Tibial artery (tissue), 4 donors: ENCODE measurements around the gene DDX20.
"Not testable (repeated sequence)": the region's sequence is repeated elsewhere in the genome, so short reads cannot be mapped to it uniquely, and the experiment has no call there.

Experiments
- DNase-seq, 2 donors: peaks; one replicate each; pipeline ENCODE4 v3.0.0-alpha.2; 2019
- H3K27ac ChIP-seq, 2 donors: fragments of 200-600 bp; sonication (generic) in 1 of 2; 1 replicate in 1 of 2; 2 replicates in 1 of 2; pipeline ENCODE4 v1.5.1; 2018 to 2019; ENCODE audit warnings: mild to moderate bottlenecking in 1 of 2
- H3K27me3 ChIP-seq, 2 donors: fragments of 200-600 bp; sonication (generic) in 1 of 2; one replicate each; pipeline versions ENCODE4 v1.5.1 to v1.6.0; 2016 to 2019
- H3K36me3 ChIP-seq, 3 donors: fragments of 200-600 bp; sonication (generic) in 2 of 3; one replicate each; pipeline ENCODE4 v1.5.1; 2016 to 2019; ENCODE audit warnings: mild to moderate bottlenecking in 2 of 3
- H3K4me1 ChIP-seq, 4 donors: fragments of 200-600 bp; sonication (generic) in 2 of 4; 1 replicate in 3 of 4; 2 replicates in 1 of 4; pipeline ENCODE4 v1.5.1; 2016 to 2019
- H3K4me3 ChIP-seq, 2 donors: fragments of 200-600 bp; sonication (generic) in 1 of 2; 1 replicate in 1 of 2; 2 replicates in 1 of 2; pipeline ENCODE4 v1.5.1; 2018 to 2019; ENCODE audit warnings: mild to moderate bottlenecking in 2 of 2
- H3K9me3 ChIP-seq, 3 donors: fragments of 200-600 bp; sonication (generic) in 1 of 3; one replicate each; pipeline ENCODE4 v1.5.1; 2016 to 2019
- intact Hi-C: fragments of 100-400 bp; cut with DNase I; formaldehyde crosslinking; loops from one replicate; pipeline ENCODE4 v1.15.0; 2023; ENCODE audit warnings: low total_unique reads
- TF ChIP-seq, protein P1 (sequence below), 2 experiments: fragments of 200-600 bp in 1 of 2; fragments of 450-650 bp in 1 of 2; IDR thresholded peaks; one replicate each; pipeline ENCODE4 v1.5.1; 2017 to 2019; ENCODE audit warnings: antibody characterized with exemption in 2 of 2, mild to moderate bottlenecking in 1 of 2, moderate library complexity in 1 of 2

Gene DDX20

DNA sequence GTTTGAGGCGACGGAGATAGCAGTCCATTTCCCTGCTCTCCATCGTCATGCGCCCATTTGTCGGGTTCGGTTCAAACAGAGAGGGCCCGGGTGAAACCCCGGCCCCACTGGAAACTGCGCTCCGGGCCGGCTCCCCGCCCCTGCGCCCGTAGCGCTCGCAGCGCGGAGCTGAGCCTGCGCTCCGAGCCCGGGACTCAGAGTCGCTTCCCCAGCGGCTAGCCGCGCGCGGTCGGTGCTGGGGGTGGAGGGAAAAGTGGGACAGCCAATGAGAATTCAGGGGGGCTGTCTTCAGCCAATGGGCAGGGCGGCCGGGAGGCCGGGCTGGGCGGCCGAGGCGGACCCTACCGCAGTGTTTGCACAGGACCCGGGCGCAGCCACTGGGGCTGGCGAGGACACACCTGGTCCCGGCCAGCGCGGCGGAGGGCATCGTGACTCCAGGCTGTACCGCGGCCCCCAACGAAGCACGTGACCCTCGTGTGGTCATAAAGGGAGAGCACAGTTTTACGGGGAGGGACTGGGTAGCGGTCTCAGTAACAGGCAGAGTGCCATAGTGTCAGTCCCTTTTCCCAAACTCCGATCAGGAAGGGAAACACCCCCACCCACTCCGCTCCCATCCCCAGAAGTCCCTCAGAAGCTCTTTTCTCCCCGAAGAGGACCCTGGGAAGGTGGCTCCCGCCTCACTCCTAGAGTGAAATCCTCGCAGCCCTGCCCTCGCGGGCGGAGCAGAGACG is 16.3 kb upstream of the DDX20 start, which contains the start of gene INKA2:
INKA2 (minus strand) TSS at position 202 of the 731 bp plus-strand sequence; CDS start at position 49, 153 bp downstream.
- peak; percentile 90 to 96 for DNase-seq
- TF ChIP-seq, protein P1, sequence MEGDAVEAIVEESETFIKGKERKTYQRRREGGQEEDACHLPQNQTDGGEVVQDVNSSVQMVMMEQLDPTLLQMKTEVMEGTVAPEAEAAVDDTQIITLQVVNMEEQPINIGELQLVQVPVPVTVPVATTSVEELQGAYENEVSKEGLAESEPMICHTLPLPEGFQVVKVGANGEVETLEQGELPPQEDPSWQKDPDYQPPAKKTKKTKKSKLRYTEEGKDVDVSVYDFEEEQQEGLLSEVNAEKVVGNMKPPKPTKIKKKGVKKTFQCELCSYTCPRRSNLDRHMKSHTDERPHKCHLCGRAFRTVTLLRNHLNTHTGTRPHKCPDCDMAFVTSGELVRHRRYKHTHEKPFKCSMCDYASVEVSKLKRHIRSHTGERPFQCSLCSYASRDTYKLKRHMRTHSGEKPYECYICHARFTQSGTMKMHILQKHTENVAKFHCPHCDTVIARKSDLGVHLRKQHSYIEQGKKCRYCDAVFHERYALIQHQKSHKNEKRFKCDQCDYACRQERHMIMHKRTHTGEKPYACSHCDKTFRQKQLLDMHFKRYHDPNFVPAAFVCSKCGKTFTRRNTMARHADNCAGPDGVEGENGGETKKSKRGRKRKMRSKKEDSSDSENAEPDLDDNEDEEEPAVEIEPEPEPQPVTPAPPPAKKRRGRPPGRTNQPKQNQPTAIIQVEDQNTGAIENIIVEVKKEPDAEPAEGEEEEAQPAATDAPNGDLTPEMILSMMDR (IDR thresholded peaks at IDR 0.05): peak in 1 of 2 experiments; percentile 4
- no peaks in the 10 kb centered on the region for H3K9me3 ChIP-seq
- intact Hi-C loops: loop anchor here (10.0 kb wide), 1 partner anchor 235 kb away; the partner anchor contains the start of genes ADORA3 and TMIGD3
- peak within 1 kb of the TSS; percentile 96 to 99 for H3K27ac ChIP-seq
- no peaks in the 10 kb centered on the region for H3K27me3 ChIP-seq
- peaks cover 0 to 39% (median 23%) of the 10 kb centered on the region in 4 donors for H3K4me1 ChIP-seq
- peaks cover 0 to under 1% (median 0%) of the 10 kb centered on the region in 3 donors for H3K36me3 ChIP-seq
- peak within 1 kb of the TSS; percentile 76 to 90 for H3K4me3 ChIP-seq

DNA sequence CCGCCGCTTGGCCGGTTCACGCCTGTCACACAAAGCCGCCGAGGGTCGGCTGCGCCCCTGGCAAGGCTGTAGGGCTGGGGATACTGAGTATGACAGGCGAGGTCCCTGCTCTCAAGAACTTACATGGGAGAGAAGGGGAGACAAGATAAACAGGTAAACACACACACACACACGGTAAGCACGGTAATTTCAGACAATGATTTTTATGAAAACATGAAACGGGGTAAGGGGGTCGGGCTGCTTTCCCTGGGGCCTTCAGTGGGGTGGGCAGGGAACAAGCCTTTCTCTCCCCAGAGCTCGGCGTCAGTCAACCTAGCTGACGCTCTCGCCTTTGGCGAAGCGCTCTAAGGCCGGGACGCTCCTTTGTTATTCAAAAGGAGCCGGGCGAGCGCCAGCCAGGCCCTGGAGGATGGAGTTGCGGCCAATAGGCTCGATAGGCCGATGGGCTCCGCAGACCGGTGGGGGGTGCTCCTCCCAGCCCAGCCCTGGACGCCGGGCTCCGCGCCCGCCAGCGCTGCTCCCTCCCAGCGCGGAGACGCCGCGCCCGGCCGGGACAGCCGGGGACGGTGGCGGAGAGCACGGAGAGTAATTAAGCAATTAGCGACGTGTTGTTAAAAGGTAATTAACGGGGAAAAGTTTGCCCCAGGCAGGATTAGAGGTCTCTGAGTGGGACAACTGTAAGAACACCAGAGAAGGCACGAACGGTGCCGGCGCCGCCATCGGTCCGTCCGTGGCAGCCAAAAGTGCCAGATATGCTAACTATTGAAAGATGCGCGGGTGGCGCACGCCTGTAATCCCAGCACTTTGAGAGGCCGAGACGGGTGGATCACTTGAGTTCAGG is 15.6 kb upstream of the DDX20 start:
- H3K4me1 ChIP-seq: peaks cover 0 to 32% (median 21%) of the 10 kb centered on the region in 4 donors
- no peaks in the 10 kb centered on the region for H3K27me3 ChIP-seq
- peak overlapping the region; percentile 96 to 99 for H3K27ac ChIP-seq
- no peaks in the 10 kb centered on the region for H3K36me3 ChIP-seq
- intact Hi-C loops: loop anchor here (10.0 kb wide), 1 partner anchor 235 kb away; the partner anchor contains the start of genes ADORA3 and TMIGD3
- peak overlapping the region; percentile 76 to 90 for H3K4me3 ChIP-seq
- H3K9me3 ChIP-seq: no peaks in the 10 kb centered on the region
- TF ChIP-seq, protein P1 (IDR thresholded peaks at IDR 0.05): no peak
- peak; percentile 72 to 91 for DNase-seq

DNA sequence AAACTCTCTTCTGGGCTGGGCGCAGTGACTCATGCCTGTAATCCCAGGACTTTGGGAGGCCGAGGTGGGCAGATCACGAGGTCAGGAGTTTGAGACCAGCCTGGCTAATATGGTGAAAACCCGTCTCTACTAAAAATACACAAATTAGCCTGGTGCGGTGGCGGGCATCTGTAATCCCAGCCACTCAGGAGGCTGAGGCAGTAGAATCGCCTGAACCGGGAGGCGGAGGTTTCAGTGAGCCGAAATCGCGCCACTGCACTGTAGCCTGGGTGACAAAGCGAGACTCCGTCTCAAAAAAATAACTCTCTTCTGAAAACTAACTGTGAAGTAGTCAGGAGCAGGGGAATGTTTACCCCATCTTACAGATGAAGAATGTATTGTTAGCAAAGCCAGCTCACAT is 13.4 kb upstream of the DDX20 start:
- peaks cover 0 to 15% (median 13%) of the 10 kb centered on the region in 4 donors for H3K4me1 ChIP-seq
- H3K27ac ChIP-seq, intact Hi-C loops, H3K9me3 ChIP-seq, H3K4me3 ChIP-seq, DNase-seq, H3K27me3 ChIP-seq, H3K36me3 ChIP-seq: not testable (repeated sequence)

DNA sequence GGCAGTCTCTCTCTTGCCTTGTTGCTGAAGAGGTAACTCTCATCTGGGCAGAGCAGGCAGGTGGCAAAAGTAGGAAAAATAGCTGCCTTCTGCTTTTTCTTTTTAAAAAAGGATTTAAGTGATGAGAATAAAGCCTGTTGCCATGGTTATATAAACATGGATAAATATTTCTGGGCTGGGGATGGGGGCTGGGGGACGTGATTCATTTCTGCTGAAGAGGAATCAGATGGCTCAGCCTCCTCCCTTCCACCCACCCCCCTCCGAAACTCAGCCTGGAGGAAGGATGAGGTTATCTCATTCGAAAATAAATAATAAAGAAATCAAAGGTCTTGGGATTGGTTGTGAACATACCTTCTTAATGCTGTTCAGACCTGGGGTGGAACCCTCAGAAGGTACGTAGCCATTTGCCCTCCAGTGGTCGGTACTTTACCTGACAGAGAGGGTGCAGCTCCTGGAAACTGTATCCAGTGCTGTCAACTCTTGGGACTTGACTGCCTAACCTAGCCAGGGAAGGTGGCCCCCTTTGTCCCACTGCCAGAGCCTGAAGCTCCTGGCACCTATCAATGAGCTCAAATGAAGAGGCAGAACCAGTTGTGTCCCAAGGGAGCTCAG is 12.7 kb upstream of the DDX20 start:
- no peak for DNase-seq
- no peaks in the 10 kb centered on the region for H3K36me3 ChIP-seq
- H3K27me3 ChIP-seq: no peaks in the 10 kb centered on the region
- peaks cover 0 to 7% (median 5%) of the 10 kb centered on the region in 4 donors for H3K4me1 ChIP-seq
- TF ChIP-seq, protein P1 (IDR thresholded peaks at IDR 0.05): no peak
- intact Hi-C loops: no loop called here
- no peak overlapping the region for H3K27ac ChIP-seq
- H3K4me3 ChIP-seq: no peak overlapping the region
- H3K9me3 ChIP-seq: no peaks in the 10 kb centered on the region

DNA sequence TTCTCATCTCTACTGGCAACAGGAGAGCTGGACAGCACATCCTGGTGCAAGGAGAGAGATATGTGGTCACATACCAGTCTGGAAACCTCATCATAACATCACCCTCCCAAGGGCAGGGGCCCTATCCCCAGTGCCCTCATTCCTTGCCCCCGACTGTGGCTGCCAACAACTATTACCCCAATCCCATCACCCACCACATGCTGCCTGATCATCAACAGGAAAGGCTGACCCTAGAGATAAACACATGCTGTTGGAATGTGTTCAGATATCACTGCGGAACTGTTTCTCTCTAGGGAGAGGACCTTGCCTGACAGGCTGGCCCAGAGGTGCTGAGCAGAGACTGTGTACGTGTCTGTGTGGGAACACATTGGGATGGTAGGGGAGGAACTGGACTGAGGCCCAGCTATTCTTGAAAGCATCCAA is 12.0 kb upstream of the DDX20 start:
- Histone ChIP-seq H3K9me3 (no peaks in the 10 kb centered on the region), H3K27ac (no peak overlapping the region), H3K36me3 (no peaks in the 10 kb centered on the region), H3K4me3 (no peak overlapping the region), H3K27me3 (no peaks in the 10 kb centered on the region), H3K4me1 (peaks cover 0 to 4% (median 2%) of the 10 kb centered on the region in 4 donors)
- no peak for DNase-seq
- TF ChIP-seq, protein P1 (IDR thresholded peaks at IDR 0.05): no peak
- intact Hi-C loops: no loop called here
